Measurements from ENCODE around the gene IRS2.

The IRS2 gene

DNA sequence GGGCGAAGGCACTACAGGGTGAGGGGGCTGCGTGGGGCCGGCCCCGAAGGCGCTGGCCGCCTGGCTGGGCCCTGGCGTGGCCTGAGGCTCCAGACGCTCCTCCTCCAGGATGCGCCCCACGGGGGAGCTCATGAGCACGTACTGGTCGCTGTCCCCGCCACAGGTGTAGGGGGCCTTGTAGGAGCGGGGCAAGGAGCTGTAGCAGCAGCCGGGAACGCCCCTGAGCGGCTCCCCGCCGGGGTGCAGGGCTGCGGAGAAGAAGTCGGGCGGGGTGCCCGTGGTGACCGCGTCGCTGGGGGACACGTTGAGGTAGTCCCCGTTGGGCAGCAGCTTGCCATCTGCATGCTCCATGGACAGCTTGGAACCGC lies 3.0 kb downstream of the IRS2 start:
- peak overlapping the region; percentile 13 for H3K4me3 ChIP-seq (ENCODE audit: low read depth, low read length)
- no peak for DNase-seq (ENCODE audit: low read depth)

DNA sequence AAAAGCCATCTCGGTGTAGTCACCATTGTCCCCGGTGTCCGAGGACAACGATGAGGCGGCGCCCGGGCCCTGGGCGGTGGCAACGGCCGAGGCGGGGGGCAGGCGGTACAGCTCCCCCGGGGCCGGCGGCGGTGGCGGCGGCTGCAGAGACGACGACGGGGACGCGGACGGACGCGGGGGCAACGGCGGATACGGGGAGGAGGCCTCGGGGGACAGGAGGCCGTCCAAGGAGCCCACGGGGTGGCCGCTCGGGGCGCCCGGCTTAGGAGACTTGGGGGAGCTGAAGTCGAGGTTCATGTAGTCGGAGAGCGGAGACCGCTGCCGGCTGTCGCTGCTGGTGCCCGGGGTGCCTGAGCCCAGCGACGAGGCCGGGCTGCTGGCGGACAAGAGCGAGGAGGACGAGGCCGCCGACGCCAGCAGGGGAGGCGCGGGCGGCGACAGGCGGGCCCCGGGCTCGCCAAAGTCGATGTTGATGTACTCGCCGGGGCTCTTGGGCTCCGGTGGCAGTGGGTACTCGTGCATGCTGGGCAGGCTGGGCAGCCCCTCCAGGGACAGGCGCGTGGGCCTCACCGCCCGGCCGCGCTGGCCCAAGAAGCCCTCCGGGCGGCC lies 3.5 kb downstream of the IRS2 start:
- no peak overlapping the region for H3K4me3 ChIP-seq (ENCODE audit: low read depth, low read length)
- DNase-seq (ENCODE audit: low read depth), result no peak

DNA sequence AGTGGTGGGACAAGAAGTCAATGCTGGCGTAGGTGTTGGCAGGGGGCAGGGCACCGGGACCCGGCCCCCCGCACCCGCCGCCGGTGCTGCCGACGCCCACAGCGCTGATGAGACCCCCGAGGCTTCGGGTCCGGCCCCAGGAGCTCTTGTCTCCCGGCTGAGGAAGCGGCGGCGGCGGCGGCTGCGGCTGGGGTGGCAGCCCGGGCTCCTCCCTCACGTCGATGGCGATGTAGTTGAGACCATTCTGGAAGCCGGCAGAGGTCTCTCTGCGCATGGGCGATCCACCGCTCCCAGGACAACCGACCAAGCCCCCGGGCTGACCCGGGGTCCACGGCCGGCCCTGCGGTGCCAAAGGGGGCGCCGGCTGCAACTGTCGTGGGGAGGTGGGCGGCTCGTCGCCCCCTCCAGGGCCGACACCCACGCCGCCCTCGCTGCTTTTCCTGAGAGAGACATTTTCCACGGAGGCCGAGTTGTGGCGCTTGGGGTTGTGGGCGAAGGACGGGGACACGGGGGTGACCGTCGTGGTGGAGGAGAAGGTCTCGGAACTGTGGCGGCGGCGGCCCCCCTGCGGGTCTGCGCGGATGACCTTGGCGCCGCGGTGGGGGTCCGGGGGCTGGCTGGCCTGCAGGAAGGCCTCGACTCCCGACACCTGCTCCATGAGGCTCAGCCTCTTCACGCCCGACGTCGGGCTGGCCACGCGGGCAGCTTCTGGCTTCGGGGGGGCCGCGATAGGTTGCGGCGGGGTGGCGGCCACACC lies 4.1 kb downstream of the IRS2 start:
- no peak for DNase-seq (ENCODE audit: low read depth)
- peak overlapping the region; percentile 54 for H3K4me3 ChIP-seq (ENCODE audit: low read depth, low read length)

DNA sequence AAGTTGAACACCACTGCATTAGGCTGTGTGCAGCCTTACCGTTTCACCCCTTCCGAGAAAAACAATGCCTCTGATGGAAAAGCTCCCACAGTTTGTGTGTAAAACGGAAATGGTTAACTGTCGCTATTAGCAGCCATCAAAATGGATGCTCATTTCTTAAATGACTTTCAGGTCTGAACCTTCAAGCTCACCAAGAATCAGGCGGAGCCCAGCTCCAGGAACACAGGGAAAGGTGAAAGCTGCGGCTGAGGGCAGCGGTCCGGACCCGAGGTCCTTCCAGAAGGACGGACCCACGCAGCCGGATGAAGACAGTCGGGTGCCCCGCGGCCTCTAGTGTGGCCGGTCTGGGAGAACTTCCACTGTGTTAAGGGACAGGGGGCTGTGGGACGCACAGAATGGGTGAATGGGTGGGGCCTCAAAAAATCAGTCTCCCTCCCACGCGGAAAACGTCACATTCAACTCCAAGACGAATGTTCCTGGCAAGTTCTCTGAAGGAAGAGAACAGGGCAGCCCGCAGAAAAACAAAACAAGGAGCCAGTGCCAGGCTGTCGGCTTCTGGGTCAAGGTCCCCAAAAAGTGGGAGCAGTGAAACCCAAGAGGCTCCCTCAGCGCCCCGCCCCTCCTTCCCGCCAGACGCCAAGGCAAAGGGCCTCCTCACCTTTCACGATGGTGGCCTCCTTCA lies 4.9 kb downstream of the IRS2 start:
- no peak for DNase-seq (ENCODE audit: low read depth)
- H3K4me3 ChIP-seq (ENCODE audit: low read depth, low read length), result peak overlapping the region; percentile 54

DNA sequence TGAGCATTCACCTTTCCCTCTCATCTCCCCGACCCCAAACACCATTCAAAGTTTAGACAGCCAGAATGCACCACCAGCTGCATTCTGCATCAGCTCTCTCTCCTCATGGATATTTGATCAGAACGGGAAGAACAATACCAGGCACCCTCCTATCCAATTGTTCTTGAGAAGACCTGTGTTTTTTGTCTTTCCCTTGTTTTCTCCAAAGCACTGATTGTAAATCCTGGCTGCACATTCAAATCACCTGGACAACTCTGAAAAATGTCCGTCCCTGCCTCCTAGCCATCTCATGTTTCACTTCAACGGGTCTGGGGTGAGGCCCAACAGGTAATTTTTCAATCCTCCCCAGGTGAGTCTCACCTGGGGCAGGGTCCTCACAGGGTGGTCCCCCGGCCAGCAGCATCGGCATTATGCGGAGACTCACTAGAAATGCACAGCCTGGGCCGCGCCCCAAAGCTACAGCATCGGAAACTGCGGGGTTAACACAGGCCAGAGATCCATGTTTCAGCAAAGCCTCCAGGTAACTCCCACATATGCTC lies 5.5 kb downstream of the IRS2 start:
- H3K4me3 ChIP-seq (ENCODE audit: low read depth, low read length), result peak overlapping the region; percentile 54
- DNase-seq (ENCODE audit: low read depth), result no peak

DNA sequence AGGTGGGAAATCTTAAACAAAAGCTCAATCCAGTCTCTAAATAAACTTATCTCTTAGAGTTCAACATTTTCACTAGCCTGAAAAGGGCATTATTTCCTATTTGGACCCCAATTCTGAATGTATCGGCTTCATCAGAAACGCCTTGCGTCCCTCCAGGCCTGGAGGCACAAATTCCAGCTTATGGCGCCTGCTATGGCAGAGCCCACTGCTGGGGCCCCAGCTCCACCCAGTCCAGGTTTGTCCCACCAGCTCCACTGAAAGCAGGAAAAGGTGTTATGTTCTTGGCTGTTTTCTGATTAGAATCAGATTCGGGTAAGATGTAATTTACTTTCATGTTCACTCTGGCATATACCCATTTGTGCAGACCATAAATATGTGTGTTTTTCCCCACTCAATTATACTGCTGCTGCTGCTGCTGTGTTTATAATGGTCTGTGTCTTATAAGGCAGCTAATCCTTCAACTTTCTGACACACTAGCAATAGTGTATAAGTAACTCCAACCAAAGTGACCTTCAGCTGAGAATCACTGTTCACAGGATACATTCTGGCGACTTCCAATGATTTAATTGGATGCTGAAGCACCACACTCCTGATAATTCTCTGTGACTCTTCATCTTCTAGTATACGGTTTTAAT lies 6.4 kb downstream of the IRS2 start:
- H3K4me3 ChIP-seq (ENCODE audit: low read depth, low read length), result peak overlapping the region; percentile 54

DNA sequence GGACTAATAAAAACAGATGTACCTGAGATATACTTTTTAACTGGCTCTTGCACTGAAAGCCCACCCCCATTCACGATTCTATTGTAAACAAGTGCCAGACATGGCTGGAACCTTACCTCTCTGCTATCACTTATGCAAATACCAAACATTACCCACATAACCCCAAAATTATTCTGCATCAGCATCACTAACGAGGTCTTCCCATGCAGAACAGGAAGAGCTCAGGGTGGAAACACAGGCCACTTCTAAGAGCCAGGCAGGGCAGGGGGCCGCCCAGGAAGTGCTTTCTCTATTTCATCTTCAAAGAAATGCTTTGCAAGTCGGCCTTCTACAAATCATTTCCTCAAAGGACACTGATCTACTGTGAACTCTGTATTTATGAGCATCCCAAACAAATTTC lies 7.3 kb downstream of the IRS2 start:
- peak overlapping the region; percentile 54 for H3K4me3 ChIP-seq (ENCODE audit: low read depth, low read length)
- DNase-seq (ENCODE audit: low read depth), result no peak

More for the DNA sequence above, 6.4 kb downstream of the IRS2 start:
- DNase-seq (ENCODE audit: low read depth), result no peak

DNA sequence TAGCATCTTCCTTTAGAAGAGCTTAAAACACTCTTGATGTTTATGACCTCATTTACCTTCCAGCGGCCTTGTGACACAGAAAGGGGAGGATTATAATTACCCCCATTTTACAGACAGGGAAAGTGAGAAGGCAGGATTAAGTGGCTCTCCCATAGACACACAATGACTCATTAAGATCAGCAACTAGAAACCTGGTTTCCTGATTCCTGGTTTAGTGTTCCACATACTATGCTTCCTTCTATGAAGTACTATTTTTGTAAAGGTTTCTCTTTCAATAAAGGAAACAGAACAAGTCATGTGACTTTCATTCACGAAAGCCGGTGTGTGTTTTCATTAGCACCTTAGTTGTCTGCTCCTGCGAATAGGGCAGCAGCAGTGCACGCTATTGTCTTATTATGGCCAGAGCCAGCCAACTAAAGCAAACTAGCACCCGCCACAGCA lies 8.3 kb downstream of the IRS2 start:
- H3K4me3 ChIP-seq (ENCODE audit: low read depth, low read length), result no peak overlapping the region
- DNase-seq (ENCODE audit: low read depth), result no peak

DNA sequence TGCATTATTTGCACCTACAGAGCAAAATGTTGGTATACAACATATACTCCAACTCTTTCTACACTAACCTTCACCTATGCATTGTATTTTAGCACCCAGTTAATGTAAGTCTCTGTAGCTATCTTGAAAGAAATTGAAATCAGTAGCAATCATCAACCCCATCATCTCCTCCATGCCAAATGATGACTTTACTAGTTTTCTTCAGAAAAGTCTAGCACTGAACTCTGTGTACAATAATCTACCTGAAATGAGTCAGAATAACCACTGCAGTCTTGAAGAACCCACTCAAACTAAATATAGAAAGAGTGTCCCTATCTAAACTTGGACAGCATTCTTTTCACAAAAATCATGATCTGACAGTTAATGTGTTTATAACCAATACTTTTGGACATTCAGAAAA lies 9.8 kb downstream of the IRS2 start:
- no peak overlapping the region for H3K4me3 ChIP-seq (ENCODE audit: low read depth, low read length)
- DNase-seq (ENCODE audit: low read depth), result no peak

DNA sequence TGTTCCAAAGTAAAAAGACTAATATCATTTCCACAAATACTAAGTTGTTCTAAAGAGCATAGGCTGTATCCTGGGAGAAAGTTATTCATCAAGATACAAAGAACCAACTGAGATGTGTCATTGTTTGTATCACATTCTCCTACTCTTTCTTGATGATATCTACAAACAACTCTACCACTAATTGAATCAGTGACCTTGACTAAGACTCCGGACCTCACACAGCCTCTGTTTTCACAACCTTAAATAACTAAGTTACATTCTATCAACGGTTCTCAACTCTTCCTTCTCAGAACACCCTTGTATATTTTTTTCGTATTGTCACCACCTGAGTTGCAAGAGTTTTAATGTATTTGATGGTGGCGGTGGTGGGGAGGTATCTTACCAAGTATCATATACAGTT lies 12.6 kb downstream of the IRS2 start:
- no peak overlapping the region for H3K4me3 ChIP-seq (ENCODE audit: low read depth, low read length)

DNA sequence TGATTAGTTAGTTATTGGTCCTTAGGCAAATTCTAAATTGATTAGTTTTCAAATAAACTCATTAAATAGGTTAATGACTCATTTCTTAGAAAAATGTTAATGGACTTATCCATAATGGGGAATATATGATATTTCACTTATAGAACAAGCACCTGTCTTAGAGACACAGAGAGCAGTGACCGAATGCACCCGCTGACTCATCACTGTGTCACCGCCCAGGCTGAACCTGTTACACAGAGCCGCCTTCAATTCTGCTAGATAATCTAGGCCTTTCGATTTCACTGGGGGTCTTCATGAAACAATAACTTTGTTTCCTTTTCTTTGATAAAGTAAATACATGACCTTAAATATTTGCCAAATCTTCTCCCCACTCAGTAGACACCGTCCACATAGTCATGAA lies 13.1 kb downstream of the IRS2 start:
- DNase-seq (ENCODE audit: low read depth), result no peak
- H3K4me3 ChIP-seq (ENCODE audit: low read depth, low read length), result no peak overlapping the region

More for the DNA sequence above, 12.6 kb downstream of the IRS2 start:
- no peak for DNase-seq (ENCODE audit: low read depth)

DNA sequence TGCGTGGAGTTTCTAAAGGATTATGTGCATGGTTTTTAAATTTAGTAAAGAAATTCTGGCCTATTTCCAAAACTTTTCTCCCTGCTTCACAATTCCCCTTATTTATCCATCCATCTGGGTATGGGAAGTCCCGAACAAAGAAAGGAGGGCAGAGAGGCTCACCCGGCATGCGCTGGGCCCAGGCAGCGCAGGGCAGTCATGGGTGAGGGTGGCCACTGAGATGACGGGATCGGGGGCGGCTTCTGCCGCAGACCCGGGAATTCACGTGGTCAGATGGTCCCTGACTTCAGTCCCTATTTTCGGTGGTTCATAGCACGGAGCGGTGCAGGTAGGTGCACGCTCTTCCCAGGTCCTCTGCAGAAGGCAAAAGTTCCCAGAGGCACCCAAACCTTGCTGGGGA lies 14.5 kb downstream of the IRS2 start:
- no peak overlapping the region for H3K4me3 ChIP-seq (ENCODE audit: low read depth, low read length)
- no peak for DNase-seq (ENCODE audit: low read depth)

DNA sequence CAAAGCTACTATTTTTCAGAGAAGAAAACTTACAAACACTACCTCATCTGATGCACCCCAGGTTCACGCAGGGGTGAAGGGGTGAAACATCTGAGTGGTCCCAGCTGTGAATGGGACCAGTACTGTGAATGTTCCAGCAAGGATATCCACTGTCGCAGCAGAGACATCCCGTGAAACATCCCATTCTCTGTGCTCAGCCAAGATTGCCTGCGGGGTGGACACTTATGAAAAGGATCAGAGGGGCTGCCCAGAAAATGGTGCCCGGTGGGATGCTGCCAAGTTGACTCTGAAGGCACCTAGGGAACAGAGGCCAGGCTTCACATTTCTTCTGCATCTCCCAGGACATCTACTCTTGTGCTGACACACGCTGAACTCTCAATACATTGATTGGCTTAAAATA lies 15.9 kb downstream of the IRS2 start:
- DNase-seq (ENCODE audit: low read depth), result no peak
- H3K4me3 ChIP-seq (ENCODE audit: low read depth, low read length), result no peak overlapping the region

DNA sequence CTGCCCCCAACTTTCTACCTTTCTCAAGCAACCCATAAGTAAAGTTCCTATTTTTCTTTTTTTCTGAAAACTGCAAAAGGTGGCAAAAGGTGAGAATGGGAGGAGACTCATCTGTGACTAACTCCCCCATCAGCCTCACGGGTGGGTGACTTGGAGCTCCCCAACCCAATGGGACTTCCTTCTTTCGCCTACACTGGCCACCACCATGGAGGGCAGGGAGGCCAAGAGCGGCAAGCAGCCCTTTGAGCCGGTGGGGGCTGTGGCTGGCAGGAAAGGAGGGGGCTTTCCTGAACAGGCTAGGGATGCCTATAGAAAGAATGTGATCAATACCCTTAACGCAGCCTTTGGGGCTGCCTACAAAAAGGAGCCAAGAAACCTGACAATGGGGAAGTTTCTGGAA lies 16.5 kb downstream of the IRS2 start:
- no peak for DNase-seq (ENCODE audit: low read depth)
- no peak overlapping the region for H3K4me3 ChIP-seq (ENCODE audit: low read depth, low read length)

DNA sequence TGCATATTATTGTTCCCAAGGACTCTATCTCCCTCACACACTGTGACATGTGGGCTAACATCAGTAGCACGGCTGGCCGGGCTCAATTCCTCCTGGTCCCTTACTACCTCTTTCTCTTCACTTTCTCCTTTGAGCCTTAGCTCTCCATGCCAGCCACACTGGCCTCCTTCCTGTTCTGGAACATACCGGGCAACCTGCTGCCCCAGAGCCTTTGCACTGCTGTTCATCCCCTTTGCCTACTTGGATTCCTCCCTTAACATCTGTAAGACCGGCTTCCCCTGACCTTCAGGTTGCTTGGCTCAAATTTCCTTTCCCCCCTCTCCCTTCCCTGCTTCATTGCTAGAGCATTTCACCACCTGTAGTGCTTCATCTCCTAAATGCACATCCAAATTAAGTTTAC lies 17.1 kb downstream of the IRS2 start:
- DNase-seq (ENCODE audit: low read depth), result no peak

DNA sequence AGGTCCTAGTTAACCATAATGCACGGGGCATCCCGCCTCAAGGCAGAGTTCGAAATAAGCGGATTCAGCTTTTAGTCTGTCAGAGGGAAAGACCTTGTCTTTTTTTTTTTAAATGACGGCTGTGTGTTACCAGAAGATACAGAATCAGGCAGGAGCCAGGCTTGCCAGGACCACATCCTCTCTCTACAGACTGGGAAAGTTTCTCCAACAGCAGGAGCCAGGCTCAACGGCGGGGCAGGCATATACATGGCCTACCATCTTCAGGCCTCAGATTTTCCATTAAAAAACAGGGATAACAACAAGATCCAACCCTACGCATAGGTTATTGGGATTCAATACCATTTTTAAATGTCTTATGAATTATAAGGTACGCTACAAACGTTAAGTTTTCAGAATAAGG lies 17.8 kb downstream of the IRS2 start:
- DNase-seq (ENCODE audit: low read depth), result no peak
- H3K4me3 ChIP-seq (ENCODE audit: low read depth, low read length), result no peak overlapping the region

More for the DNA sequence above, 17.1 kb downstream of the IRS2 start:
- H3K4me3 ChIP-seq (ENCODE audit: low read depth, low read length), result no peak overlapping the region

DNA sequence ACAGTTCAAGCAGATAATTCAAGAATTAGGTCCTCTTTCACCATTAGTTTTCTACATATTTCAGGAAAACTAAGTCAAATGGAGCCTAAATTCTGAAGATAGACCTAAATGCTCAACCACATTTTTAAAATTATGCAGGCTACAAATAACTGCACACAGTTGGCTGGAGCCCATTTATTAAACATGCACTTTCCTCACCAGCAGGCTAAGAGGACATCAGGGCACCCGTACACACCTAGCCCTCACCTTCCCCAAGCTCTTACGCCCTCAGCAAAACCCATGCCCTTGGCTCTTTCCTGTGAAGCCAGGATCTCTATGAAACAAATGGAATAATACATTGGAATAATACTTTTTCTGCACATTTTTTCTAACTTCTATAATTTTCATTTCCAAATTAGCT lies 18.2 kb downstream of the IRS2 start:
- no peak for DNase-seq (ENCODE audit: low read depth)
- H3K4me3 ChIP-seq (ENCODE audit: low read depth, low read length), result no peak overlapping the region

DNA sequence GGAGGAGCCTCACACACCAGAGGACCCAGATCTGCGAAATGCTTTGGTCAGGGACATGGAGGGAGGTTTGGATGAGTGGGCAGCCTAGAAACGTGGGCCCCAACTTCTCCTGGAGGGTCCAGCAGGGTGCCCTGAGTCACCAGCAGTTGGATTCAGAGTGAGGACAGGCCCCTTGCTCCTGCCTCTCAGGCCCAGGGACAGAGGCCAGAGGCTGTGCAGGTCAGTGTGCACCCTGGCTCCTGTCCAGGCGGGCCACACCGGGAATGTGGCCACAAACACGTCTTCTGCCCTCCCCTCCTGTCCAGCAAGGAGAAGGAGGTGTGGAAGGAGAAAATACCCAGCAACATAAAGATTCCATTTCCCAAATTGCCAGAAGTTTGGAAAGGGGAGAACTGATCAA lies 19.4 kb downstream of the IRS2 start:
- no peak for DNase-seq (ENCODE audit: low read depth)
- no peak overlapping the region for H3K4me3 ChIP-seq (ENCODE audit: low read depth, low read length)

DNA sequence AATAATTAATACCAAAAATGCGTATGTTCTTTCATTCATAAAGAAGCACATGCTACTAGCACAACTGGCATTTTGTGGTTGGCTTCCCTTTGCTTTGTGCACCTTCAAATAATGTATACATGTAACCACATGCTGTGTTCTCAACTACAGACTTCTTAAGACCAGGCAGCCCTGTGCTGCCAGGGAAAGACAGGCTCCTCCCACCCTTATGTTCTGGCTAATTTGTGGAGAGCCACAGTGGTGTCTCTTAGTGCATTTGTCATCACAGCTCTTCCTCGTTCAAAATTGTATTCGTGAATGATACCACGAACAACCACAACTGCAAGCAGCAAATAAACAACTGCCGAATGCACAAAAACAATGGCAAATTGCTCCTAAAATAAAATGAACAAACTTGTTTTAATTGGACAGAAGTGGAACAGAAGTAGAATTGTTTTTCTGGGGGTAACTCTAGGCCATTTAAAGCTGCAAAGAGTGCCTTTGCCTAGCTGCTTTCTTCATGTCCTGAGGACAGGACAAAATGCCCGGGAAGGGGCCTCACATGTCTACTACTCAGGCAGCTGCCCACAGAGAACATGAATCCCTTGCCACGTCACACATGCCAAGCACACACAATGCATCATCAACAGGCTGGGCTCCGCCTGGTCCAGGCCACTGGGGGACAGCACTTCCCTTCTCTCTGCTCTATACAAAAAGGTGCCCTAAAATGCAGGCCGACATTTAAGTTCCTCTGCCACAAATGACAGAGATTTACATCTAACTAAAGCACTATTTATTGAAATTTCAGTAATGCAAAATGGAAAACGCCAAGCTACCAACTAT lies 21.7 kb downstream of the IRS2 start:
- DNase-seq (ENCODE audit: low read depth), result no peak

More for the DNA sequence above, 21.7 kb downstream of the IRS2 start:
- no peak overlapping the region for H3K4me3 ChIP-seq (ENCODE audit: low read depth, low read length)

All from skeletal muscle cell (primary cell).